Mucosa of descending colon (tissue), 3 donors: ENCODE data around the gene CHIA. TPM values are rescaled to one million over a fixed set of nuclear protein-coding genes. Genes with fewer than 3 reads are reported as not detected.

Experiments used
- ATAC-seq: fragments of 200-7000 bp; cut with Tn5 transposase; one replicate; pipeline ENCODE4 v1.9.1; 2020; ENCODE audit warnings: mild to moderate bottlenecking, moderate library complexity
- DNase-seq, 3 donors: peaks; one replicate each; pipeline ENCODE4 v3.0.0-alpha.2; 2020
- H3K36me3 ChIP-seq: fragments of 200-600 bp; one replicate; pipeline ENCODE4 v1.8.0; 2021; ENCODE audit warnings: low read depth, mild to moderate bottlenecking
- H3K4me1 ChIP-seq: fragments of 200-600 bp; one replicate; pipeline ENCODE4 v1.8.0; 2021; ENCODE audit warnings: low read depth, mild to moderate bottlenecking
- H3K4me3 ChIP-seq: fragments of 200-600 bp; one replicate; pipeline ENCODE4 v1.8.0; 2021; ENCODE audit warnings: mild to moderate bottlenecking
- H3K9me3 ChIP-seq: fragments of 200-600 bp; one replicate; pipeline ENCODE4 v1.8.0; 2021; ENCODE audit warnings: mild to moderate bottlenecking
- intact Hi-C, 2 donors: fragments of 100-400 bp; cut with DNase I in 1 of 2; cut with micrococcal nuclease in 1 of 2; formaldehyde crosslinking; loops; one replicate each; pipeline versions ENCODE4 v1.11.0 to v1.11.1; 2022; cut with DNase I, micrococcal nuclease
- total RNA-seq, 3 donors: library from RNA; stranded (reverse); fragmentation: NEBNext Ultra II Directional in 2 of 3; extraction: Animal tissue kit (Norgen Biotek cat#: 25700) in 2 of 3; gene quantifications; one replicate each; pipeline versions ENCODE4 v1.2.1 to v1.2.4, GENCODE V29; 2021 to 2023
- TF ChIP-seq, protein P1 (sequence below): fragments of 200-600 bp; IDR thresholded peaks from one replicate; pipeline ENCODE4 v1.8.0; 2022; ENCODE audit warnings: antibody characterized with exemption, mild to moderate bottlenecking
- donor health status: DM: no; HTN: no; CAD: no; lungs with moderate emphysema.
- donor health status: DM: no; HTN: no; CAD: no.
- donor health status: DM: no; HTN: yes; CAD: no.

The CHIA gene
- total RNA-seq, 3 donors from 2014 or later: not detected

GRCh38 chr1:111309690-111310089 is 19.0 kb downstream of the CHIA start:
- H3K36me3 ChIP-seq: no peaks in the 10 kb centered on the region
- no peak overlapping the region for H3K4me3 ChIP-seq
- TF ChIP-seq, protein P1, sequence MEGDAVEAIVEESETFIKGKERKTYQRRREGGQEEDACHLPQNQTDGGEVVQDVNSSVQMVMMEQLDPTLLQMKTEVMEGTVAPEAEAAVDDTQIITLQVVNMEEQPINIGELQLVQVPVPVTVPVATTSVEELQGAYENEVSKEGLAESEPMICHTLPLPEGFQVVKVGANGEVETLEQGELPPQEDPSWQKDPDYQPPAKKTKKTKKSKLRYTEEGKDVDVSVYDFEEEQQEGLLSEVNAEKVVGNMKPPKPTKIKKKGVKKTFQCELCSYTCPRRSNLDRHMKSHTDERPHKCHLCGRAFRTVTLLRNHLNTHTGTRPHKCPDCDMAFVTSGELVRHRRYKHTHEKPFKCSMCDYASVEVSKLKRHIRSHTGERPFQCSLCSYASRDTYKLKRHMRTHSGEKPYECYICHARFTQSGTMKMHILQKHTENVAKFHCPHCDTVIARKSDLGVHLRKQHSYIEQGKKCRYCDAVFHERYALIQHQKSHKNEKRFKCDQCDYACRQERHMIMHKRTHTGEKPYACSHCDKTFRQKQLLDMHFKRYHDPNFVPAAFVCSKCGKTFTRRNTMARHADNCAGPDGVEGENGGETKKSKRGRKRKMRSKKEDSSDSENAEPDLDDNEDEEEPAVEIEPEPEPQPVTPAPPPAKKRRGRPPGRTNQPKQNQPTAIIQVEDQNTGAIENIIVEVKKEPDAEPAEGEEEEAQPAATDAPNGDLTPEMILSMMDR: no peak
- intact Hi-C loops: no loop called here
- H3K4me1 ChIP-seq: no peaks in the 10 kb centered on the region
- DNase-seq: no peak
- no peaks in the 10 kb centered on the region for H3K9me3 ChIP-seq
- no peak for ATAC-seq

- TF ChIP-seq, protein P1: no peak
- H3K9me3 ChIP-seq: no peaks in the 10 kb centered on the region
- H3K4me3 ChIP-seq: no peak overlapping the region
- intact Hi-C loops: no loop called here
- no peaks in the 10 kb centered on the region for H3K4me1 ChIP-seq
- no peak for ATAC-seq
- no peak for DNase-seq
- no peaks in the 10 kb centered on the region for H3K36me3 ChIP-seq
These were observed 27.9 kb downstream of the CHIA start for GRCh38 chr1:111318523-111318922.

DNA sequence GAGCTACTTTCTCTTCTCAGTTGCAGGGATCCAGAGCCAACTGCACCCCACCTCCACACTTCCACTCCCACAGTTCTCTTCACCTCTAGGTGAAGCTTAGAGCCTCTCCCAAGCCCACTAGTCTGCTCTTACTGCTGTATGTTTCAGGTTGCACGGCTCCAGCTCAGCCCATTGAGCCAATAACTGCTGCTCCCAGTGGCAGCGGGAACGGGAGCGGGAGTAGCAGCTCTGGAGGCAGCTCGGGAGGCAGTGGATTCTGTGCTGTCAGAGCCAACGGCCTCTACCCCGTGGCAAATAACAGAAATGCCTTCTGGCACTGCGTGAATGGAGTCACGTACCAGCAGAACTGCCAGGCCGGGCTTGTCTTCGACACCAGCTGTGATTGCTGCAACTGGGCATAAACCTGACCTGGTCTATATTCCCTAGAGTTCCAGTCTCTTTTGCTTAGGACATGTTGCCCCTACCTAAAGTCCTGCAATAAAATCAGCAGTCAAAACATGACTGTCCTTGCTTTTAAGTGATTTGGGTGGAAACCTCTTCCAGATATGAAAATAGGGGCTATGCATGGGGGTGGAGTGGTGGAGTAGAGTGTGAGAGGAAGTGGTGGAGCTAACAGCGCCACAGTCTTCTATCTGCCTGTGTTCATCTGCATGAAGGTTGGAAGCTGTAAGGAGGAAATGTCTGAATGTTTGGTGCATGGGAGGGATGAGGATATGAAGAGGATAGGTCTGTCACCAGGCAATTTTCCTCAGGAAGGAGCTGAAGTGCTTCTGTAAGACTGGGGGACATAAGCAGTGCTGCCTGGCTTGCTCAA is 29.6 kb downstream of the CHIA start:
- Histone ChIP-seq H3K4me3 (no peak overlapping the region), H3K36me3 (no peaks in the 10 kb centered on the region), H3K4me1 (no peaks in the 10 kb centered on the region), H3K9me3 (no peaks in the 10 kb centered on the region)
- DNase-seq (no peak), ATAC-seq (no peak)
- TF ChIP-seq, protein P1: no peak
- intact Hi-C loops: no loop called here

DNA sequence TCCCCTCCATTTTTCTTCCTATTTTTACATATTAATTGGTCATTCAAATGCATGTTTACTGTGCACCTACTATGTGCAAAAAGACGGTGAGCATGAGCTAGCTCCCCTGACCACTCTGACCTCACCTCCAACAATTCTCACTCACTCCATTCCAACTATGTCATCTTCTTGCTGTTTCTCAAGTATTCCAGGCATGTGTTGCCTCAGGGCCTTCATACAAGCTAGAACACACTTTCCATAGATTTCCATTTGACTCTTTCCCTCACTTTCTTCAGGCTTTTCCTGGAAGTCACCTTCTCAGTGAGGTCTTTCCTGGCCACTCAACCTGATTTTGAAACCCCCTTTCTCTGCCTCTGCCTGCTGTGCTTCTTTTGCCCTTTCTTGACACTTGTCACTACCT is 32.6 kb downstream of the CHIA start:
- TF ChIP-seq, protein P1: no peak
- DNase-seq: no peak
- intact Hi-C loops: no loop called here
- ATAC-seq: no peak
- Histone ChIP-seq H3K9me3 (peaks cover 4% of the 10 kb centered on the region), H3K36me3 (no peaks in the 10 kb centered on the region), H3K4me1 (no peaks in the 10 kb centered on the region), H3K4me3 (no peak overlapping the region)

DNA sequence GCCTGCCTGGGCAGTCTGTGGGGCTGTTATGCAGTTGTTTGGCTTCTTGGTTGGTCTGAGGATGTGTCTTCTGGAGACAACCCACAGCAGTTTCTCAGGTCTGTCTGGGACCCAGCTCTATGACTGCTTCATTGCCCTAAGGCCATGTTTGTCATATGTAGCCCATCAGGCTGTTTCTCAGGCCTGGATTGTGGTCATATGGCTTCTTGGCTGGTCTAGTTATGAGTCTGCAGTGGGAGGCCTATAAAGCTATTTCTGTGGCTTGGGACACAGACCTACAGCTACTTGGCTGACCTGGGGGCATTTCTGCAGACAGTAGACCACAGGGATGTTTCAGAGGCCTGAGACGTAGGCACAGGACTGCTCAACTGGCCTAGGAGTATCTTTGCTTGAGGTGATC is 41.5 kb downstream of the CHIA start:
- intact Hi-C loops: no loop called here
- DNase-seq (no peak), ATAC-seq (no peak)
- TF ChIP-seq, protein P1: no peak
- H3K36me3 ChIP-seq: no peaks in the 10 kb centered on the region
- H3K4me1 ChIP-seq: no peaks in the 10 kb centered on the region
- peaks cover 10% of the 10 kb centered on the region for H3K9me3 ChIP-seq
- no peak overlapping the region for H3K4me3 ChIP-seq
